Muscle of leg (tissue), 11 donors: ENCODE measurements around the gene EMC9. TPM values are rescaled to one million over a fixed set of nuclear protein-coding genes. Genes with fewer than 3 reads are reported as not detected.

ENCODE experiments used
- DNase-seq: peaks from one replicate; pipeline ENCODE4 v3.0.0; 2013
- H3K27ac ChIP-seq: one replicate; pipeline ENCODE4 v1.5.1; 2013; ENCODE audit warnings: mild to moderate bottlenecking, low read length, control low read depth
- H3K27me3 ChIP-seq: one replicate; pipeline ENCODE4 v1.6.1; 2013; ENCODE audit warnings: low read length; ENCODE audit not compliant: control insufficient read depth, insufficient read depth
- H3K36me3 ChIP-seq: one replicate; pipeline ENCODE4 v1.6.1; 2013; ENCODE audit warnings: low read length; ENCODE audit not compliant: control insufficient read depth, insufficient read depth
- H3K4me1 ChIP-seq: one replicate; pipeline ENCODE4 v1.6.1; 2013; ENCODE audit warnings: low read length; ENCODE audit not compliant: control insufficient read depth, insufficient read depth
- H3K4me3 ChIP-seq: one replicate; pipeline ENCODE4 v1.5.1; 2013; ENCODE audit warnings: low read length, control low read depth
- H3K9me3 ChIP-seq: replicated peaks from 2 replicates; pipeline ENCODE4 v1.6.1; 2013; ENCODE audit warnings: low read depth, low read length; ENCODE audit not compliant: control insufficient read depth
- WGBS: methylation state at CpG from one replicate; pipeline ENCODE4 v1.1.5; 2013; ENCODE audit warnings: missing lambda C conversion rate; ENCODE audit not compliant: insufficient coverage; 5-methylcytosine and 5-hydroxymethylcytosine counted together
- polyA plus RNA-seq, 8 donors: library from polyadenylated mRNA; unstranded; fragments of 120-200 nt; gene quantifications; one replicate each; pipeline versions ENCODE4 v1.2.1 to v1.2.3, GENCODE V29; 2013; ENCODE audit warnings: inconsistent platforms in 1 of 8, low replicate concordance in 1 of 8; ENCODE audit not compliant: insufficient read length in 8 of 8, insufficient read depth in 1 of 8
- total RNA-seq: library from RNA; stranded (reverse); fragments of 120-200 nt; gene quantifications from one replicate; pipeline ENCODE4 v1.2.4, GENCODE V29; 2013

The EMC9 gene
- total and polyA plus RNA-seq, 9 donors, result 22.4 to 40.0 (median 29.9) TPM

- Histone ChIP-seq H3K4me1 (peaks cover 14% of the 10 kb centered on the region), H3K36me3 (peaks cover 15% of the 10 kb centered on the region), H3K9me3 (no peaks in the 10 kb centered on the region), H3K27ac (no peak overlapping the region), H3K27me3 (no peaks in the 10 kb centered on the region), H3K4me3 (no peak overlapping the region)
- no peak for DNase-seq
- 81% methylated on average over 13 of the region's 17 CpGs for WGBS
These were observed 42.2 kb downstream of the EMC9 start for GRCh38 chr14:24098927-24099813.

- Histone ChIP-seq H3K9me3 (no peaks in the 10 kb centered on the region), H3K4me3 (no peak overlapping the region), H3K4me1 (peaks cover 21% of the 10 kb centered on the region), H3K36me3 (peaks cover 10% of the 10 kb centered on the region), H3K27ac (no peak overlapping the region), H3K27me3 (no peaks in the 10 kb centered on the region)
- 92% methylated on average over 15 of the region's 16 CpGs for WGBS
- no peak for DNase-seq
These were observed 43.0 kb downstream of the EMC9 start for GRCh38 chr14:24098229-24098926.

GRCh38 chr14:24096545-24097181 is 44.7 kb downstream of the EMC9 start:
- 92% methylated on average over 8 of the region's 8 CpGs for WGBS
- peaks cover 22% of the 10 kb centered on the region for H3K4me1 ChIP-seq
- no peak overlapping the region for H3K4me3 ChIP-seq
- no peaks in the 10 kb centered on the region for H3K27me3 ChIP-seq
- H3K27ac ChIP-seq, result no peak overlapping the region
- no peak for DNase-seq
- peaks cover 7% of the 10 kb centered on the region for H3K36me3 ChIP-seq
- H3K9me3 ChIP-seq, result no peaks in the 10 kb centered on the region

- Histone ChIP-seq H3K36me3 (peaks cover 7% of the 10 kb centered on the region), H3K4me3 (peak overlapping the region; percentile 76), H3K4me1 (peaks cover 22% of the 10 kb centered on the region), H3K9me3 (no peaks in the 10 kb centered on the region), H3K27me3 (no peaks in the 10 kb centered on the region), H3K27ac (peak overlapping the region; percentile 77)
- DNase-seq, result peak; percentile 41
- 73% methylated on average over 9 of the region's 12 CpGs for WGBS
These were observed 45.9 kb downstream of the EMC9 start for GRCh38 chr14:24095271-24096068.

- Histone ChIP-seq H3K9me3 (no peaks in the 10 kb centered on the region), H3K27ac (peak overlapping the region; percentile 77), H3K27me3 (no peaks in the 10 kb centered on the region), H3K4me1 (peaks cover 25% of the 10 kb centered on the region), H3K36me3 (peaks cover 3% of the 10 kb centered on the region), H3K4me3 (peak overlapping the region; percentile 76)
- 2% methylated on average over 7 of the region's 14 CpGs for WGBS
- DNase-seq, result no peak
These were observed 46.5 kb downstream of the EMC9 start for GRCh38 chr14:24094841-24095270.

- Histone ChIP-seq H3K27ac (peak within 1 kb of the TSS; percentile 77), H3K36me3 (no peaks in the 10 kb centered on the region), H3K27me3 (no peaks in the 10 kb centered on the region)
These were observed 47.2 kb downstream of the EMC9 start, which contains the start of gene PCK2 for GRCh38 chr14:24093901-24094840. Gene PCK2 (plus strand): TSS chr14:24094311. CDS start chr14:24094406, 95 bp downstream.

GRCh38 chr14:24093207-24093900 is 48.0 kb downstream of the EMC9 start:
- Histone ChIP-seq H3K9me3 (no peaks in the 10 kb centered on the region), H3K27me3 (no peaks in the 10 kb centered on the region), H3K27ac (peak overlapping the region; percentile 25), H3K36me3 (no peaks in the 10 kb centered on the region), H3K4me3 (peak overlapping the region; percentile 76), H3K4me1 (peaks cover 25% of the 10 kb centered on the region)
- no peak for DNase-seq
- 82% methylated on average over 18 of the region's 19 CpGs for WGBS

More at GRCh38 chr14:24093901-24094840, 47.2 kb downstream of the EMC9 start, which contains the start of gene PCK2:
- peak within 1 kb of the TSS; percentile 76 for H3K4me3 ChIP-seq
- peak; percentile 81 for DNase-seq
- H3K4me1 ChIP-seq, result peaks cover 25% of the 10 kb centered on the region
- 0% methylated on average over 52 of the region's 68 CpGs for WGBS
- H3K9me3 ChIP-seq, result no peaks in the 10 kb centered on the region

GRCh38 chr14:24092505-24093206 is 48.7 kb downstream of the EMC9 start:
- 63% methylated on average over 2 of the region's 4 CpGs for WGBS
- no peak overlapping the region for H3K4me3 ChIP-seq
- H3K27ac ChIP-seq, result no peak overlapping the region
- H3K27me3 ChIP-seq, result no peaks in the 10 kb centered on the region
- no peaks in the 10 kb centered on the region for H3K36me3 ChIP-seq
- H3K4me1 ChIP-seq, result peaks cover 25% of the 10 kb centered on the region
- peak; percentile 43 for DNase-seq
- H3K9me3 ChIP-seq, result no peaks in the 10 kb centered on the region
